ENCODE data around the gene RFTN1. TPM values are rescaled to one million over a fixed set of nuclear protein-coding genes. Genes with fewer than 3 reads are reported as not detected.

RFTN1 gene
- total and polyA plus RNA-seq, 2 of the 8 experiments (the other 6 are each of a cell fraction or from before 2014, with no cell fraction given), result 4.6 to 6.7 TPM

DNA sequence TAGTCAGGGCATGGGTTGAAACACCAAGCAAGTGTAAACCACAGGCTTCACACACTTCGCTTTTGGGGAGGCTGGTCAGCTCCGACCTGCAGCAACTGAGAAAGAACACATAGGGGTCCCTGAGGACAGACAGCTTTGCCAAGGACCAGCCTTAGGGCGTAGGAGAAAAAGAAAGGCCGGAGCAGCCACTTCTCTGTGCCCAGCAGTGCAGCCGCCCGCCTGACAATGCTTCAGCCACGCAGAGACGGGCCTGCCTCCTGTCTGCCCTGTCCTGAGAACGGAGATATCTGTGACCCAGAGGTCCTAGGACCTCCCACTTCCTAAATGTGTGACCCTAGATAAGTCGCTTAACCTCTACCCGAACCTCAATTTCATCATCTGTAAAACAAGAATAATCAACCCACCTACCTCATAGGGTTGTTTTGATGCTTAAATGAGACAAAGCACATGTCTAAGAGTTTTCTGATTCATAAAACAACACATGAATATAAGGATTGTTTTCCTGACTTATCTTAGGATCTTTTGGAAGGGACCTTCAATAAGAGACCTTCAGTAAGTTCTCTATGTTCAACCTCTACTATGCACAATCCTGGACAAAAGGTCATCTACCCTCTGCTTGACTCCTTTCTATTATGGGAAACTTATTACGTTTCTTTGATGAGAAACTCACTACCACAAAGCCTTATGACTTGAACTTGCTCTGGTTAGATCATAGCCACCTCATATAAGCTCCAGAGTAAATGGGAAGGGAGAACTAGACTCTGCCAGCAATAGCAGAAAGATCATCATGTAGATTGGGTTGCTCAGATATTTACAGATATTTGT lies 32.9 kb upstream of the RFTN1 start:
- Histone ChIP-seq H3K79me2 (ENCODE audit: control insufficient read depth in 1 of 2, insufficient read depth in 2 of 2, low read length in 2 of 2) (no peaks in the 10 kb centered on the region), H2BK120ac (replicated peaks; ENCODE audit: low read depth, low read length) (no peak overlapping the region), H4K91ac (replicated peaks; ENCODE audit: insufficient read length, low read length) (no peak overlapping the region), H2BK5ac (ENCODE audit: low read depth, low read length) (no peak overlapping the region), H4K20me1 (replicated peaks in 1 of 2; ENCODE audit: control insufficient read depth in 1 of 2, insufficient read depth in 2 of 2, low read length in 2 of 2) (no peaks in the 10 kb centered on the region), H2BK12ac (ENCODE audit: low read depth, low read length) (no peak overlapping the region), H2BK15ac (ENCODE audit: low read length) (no peak overlapping the region), H3K14ac (ENCODE audit: insufficient read length) (no peak overlapping the region), H3K9ac (replicated peaks in 1 of 4; ENCODE audit: extremely low read depth in 1 of 4, low read depth in 3 of 4, low read length in 3 of 4) (no peak overlapping the region), H3K4me2 (ENCODE audit: insufficient read depth in 1 of 2, low read depth in 2 of 2, low read length in 2 of 2) (no peak overlapping the region), H3K23me2 (ENCODE audit: low read depth, low read length) (no peaks in the 10 kb centered on the region), H3K4ac (replicated peaks; ENCODE audit: insufficient read length, low read depth, low read length) (no peak overlapping the region), H2AFZ (ENCODE audit: low read length) (no peak overlapping the region; the same call in 1 of the 2 replicates), H3K56ac (replicated peaks; ENCODE audit: insufficient read length, low read depth, low read length) (no peak overlapping the region), H2AK5ac (ENCODE audit: low read depth, low read length) (no peak overlapping the region), H3K23ac (ENCODE audit: insufficient read length) (no peak overlapping the region), H3K4me3 (ENCODE audit: extremely low read depth in 1 of 4, insufficient read depth in 2 of 4, low read depth in 3 of 4, low read length in 4 of 4) (no peak overlapping the region), H3K4me1 (replicated peaks in 1 of 4; ENCODE audit: control insufficient read depth in 3 of 4, insufficient read depth in 4 of 4, low read length in 3 of 4) (peaks cover 0 to 4% (median 2%) of the 10 kb centered on the region in 4 experiments; a peak in 4 of 7 replicates), H4K8ac (ENCODE audit: extremely low read depth, insufficient read depth, low read length) (no peak overlapping the region), H3K9me3 (ENCODE audit: insufficient read depth in 2 of 2, low read depth in 1 of 2, low read length in 1 of 2) (no peaks in the 10 kb centered on the region), H4K5ac (ENCODE audit: insufficient read length, low read depth, low read length) (no peak overlapping the region), H3K79me1 (ENCODE audit: low read depth, low read length) (no peaks in the 10 kb centered on the region), H3K27ac (ENCODE audit: low read depth, low read length) (no peak overlapping the region), H2BK20ac (ENCODE audit: low read length) (no peak overlapping the region), H3K18ac (ENCODE audit: extremely low read depth, low read length) (no peak overlapping the region), H3K36me3 (ENCODE audit: control insufficient read depth in 2 of 4, insufficient read depth in 4 of 4, low read length in 3 of 4) (no peaks in the 10 kb centered on the region), H3K27me3 (replicated peaks in 1 of 4; ENCODE audit: control insufficient read depth in 3 of 4, extremely low read depth in 1 of 4, insufficient read depth in 3 of 4, low read length in 3 of 4) (no peaks in the 10 kb centered on the region)
- 95% methylated on average over 11 of the region's 12 CpGs; no CpG with 5 or more reads in 1 of the 2 experiments for WGBS, 2 experiments (ENCODE audit: extremely low coverage in 1 of 2, insufficient coverage in 1 of 2, insufficient read length in 1 of 2, insufficient replicate concordance in 2 of 2, low coverage in 1 of 2, low lambda C conversion rate in 2 of 2, missing lambda C conversion rate in 1 of 2)
- no peak for FAIRE-seq
- ChIA-PET CTCF (ENCODE audit: partially characterized antibody) (interaction anchor here (1.3 to 2.3 kb wide), 3 partner anchors 180 to 256 kb away, joined by 4 to 10 read pairs (median 5); no protein-coding TSS in a partner anchor), POLR2A (ENCODE audit: partially characterized antibody) (no interaction called here)
- no peak for DNase-seq (ENCODE audit: low read depth in 1 of 2, low spot score in 2 of 2)
- TF ChIP-seq JUND (IDR thresholded peaks at IDR 0.05; ENCODE audit: low read length) (no peak), CEBPB (IDR thresholded peaks at IDR 0.05; ENCODE audit: low read depth, low read length) (no peak), SIN3A (conservative IDR thresholded peaks at IDR 0.05 in 1 of 2, IDR thresholded peaks at IDR 0.05 in 1 of 2; ENCODE audit: low read depth in 1 of 2, low read length in 2 of 2) (no peak), RBBP5 (IDR thresholded peaks at IDR 0.05; ENCODE audit: borderline replicate concordance, low read depth, low read length) (no peak), RAD21 (IDR thresholded peaks at IDR 0.05 in 1 of 2, conservative IDR thresholded peaks at IDR 0.05 in 1 of 2; ENCODE audit: low read depth in 2 of 2, low read length in 2 of 2) (no peak), ASH2L (IDR thresholded peaks at IDR 0.05; ENCODE audit: low read length) (no peak)
- TF ChIP-seq, protein P1, sequence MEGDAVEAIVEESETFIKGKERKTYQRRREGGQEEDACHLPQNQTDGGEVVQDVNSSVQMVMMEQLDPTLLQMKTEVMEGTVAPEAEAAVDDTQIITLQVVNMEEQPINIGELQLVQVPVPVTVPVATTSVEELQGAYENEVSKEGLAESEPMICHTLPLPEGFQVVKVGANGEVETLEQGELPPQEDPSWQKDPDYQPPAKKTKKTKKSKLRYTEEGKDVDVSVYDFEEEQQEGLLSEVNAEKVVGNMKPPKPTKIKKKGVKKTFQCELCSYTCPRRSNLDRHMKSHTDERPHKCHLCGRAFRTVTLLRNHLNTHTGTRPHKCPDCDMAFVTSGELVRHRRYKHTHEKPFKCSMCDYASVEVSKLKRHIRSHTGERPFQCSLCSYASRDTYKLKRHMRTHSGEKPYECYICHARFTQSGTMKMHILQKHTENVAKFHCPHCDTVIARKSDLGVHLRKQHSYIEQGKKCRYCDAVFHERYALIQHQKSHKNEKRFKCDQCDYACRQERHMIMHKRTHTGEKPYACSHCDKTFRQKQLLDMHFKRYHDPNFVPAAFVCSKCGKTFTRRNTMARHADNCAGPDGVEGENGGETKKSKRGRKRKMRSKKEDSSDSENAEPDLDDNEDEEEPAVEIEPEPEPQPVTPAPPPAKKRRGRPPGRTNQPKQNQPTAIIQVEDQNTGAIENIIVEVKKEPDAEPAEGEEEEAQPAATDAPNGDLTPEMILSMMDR (IDR thresholded peaks at IDR 0.05; ENCODE audit: control extremely low read depth in 1 of 3, insufficient read depth in 1 of 3, low read depth in 1 of 3, low read length in 3 of 3), result no peak
- TF ChIP-seq, protein P2, sequence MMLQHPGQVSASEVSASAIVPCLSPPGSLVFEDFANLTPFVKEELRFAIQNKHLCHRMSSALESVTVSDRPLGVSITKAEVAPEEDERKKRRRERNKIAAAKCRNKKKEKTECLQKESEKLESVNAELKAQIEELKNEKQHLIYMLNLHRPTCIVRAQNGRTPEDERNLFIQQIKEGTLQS (IDR thresholded peaks at IDR 0.05; ENCODE audit: insufficient read depth, low read depth, low read length), result no peak

All from H1 (cell line).